Measurements from ENCODE around the gene PCDH17. TPM values are rescaled to one million over a fixed set of nuclear protein-coding genes. Genes with fewer than 3 reads are reported as not detected.

The PCDH17 gene
- total RNA-seq, 2 experiments from 2014 or later = not detected

DNA sequence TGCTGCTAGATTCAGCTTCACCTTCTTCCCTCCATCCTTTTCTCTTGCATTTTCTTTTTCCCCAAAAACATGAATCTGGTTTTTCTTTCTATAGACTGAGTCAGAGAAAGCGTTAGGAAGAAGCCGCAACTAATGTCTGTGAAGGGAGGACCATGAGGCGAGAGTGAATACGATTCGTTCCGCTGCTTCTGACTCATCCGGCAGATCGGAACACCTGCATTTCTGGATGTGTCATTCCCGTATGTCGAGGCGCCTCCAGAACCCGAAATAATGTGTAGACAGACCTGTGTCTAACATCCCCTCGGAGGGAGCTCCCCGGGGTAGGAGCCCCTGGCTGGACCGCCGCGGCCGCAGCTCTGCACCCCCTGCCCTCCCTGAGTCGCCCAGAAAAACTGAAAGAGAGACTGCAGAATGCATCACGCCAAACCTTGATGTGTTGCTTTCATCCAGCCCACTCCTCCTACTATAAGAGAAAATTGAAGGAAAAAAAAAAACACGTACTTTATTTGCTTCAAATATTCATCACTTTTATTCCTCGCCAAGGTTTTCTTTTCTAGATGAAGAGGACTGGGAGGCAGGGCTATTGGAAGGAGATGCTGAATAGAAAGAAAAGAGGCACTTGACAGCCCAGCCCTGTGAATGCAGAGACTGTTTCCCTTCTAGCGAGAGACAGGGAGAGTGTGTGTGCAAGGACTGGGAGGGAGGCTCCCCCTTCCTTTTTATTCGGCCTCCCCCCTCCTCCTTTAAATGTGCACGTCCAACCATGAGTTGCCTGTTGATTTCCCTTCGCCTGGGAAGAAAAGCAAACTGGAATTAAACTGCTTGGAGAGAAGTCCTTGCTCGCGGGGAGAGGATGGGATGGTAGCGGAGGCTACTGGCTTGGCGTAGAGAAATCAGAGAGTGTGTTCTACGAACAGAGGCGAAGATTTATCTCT is 616 bp upstream of the PCDH17 start:
- Mint-ChIP-seq H3K36me3 (peaks cover 2% of the 10 kb centered on the region), H3K9me3 (peaks cover 2% of the 10 kb centered on the region), H3K4me3 (peak overlapping the region; percentile 78), H3K27me3 (peaks cover 67% of the 10 kb centered on the region), H3K4me1 (peaks cover 18% of the 10 kb centered on the region), H3K27ac (peak overlapping the region; percentile 20)
- no peak for ATAC-seq (ENCODE audit: low read depth)
- DNase-seq = peak; percentile 22
- POLR2A ChIA-PET = no interaction called here

DNA sequence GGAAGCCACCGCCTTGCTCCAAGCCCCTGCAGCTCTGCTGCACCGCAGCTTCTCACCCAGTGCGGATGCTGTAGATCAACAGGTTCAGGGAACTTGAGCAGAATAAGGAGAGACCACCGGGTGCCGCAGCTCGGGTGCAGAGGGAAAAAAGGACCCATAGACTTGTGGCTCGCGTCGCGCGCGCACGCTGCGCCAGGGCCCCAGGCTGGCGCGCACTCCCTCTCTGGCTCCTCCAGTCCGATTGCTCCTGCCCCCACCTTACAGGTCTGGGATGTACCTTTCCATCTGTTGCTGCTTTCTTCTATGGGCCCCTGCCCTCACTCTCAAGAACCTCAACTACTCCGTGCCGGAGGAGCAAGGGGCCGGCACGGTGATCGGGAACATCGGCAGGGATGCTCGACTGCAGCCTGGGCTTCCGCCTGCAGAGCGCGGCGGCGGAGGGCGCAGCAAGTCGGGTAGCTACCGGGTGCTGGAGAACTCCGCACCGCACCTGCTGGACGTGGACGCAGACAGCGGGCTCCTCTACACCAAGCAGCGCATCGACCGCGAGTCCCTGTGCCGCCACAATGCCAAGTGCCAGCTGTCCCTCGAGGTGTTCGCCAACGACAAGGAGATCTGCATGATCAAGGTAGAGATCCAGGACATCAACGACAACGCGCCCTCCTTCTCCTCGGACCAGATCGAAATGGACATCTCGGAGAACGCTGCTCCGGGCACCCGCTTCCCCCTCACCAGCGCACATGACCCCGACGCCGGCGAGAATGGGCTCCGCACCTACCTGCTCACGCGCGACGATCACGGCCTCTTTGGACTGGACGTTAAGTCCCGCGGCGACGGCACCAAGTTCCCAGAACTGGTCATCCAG is 964 bp downstream of the PCDH17 start:
- peak; percentile 26 for DNase-seq
- Mint-ChIP-seq H3K4me3 (peak overlapping the region; percentile 78), H3K27ac (peak overlapping the region; percentile 77), H3K36me3 (peaks cover 2% of the 10 kb centered on the region), H3K27me3 (peaks cover 66% of the 10 kb centered on the region), H3K4me1 (peaks cover 18% of the 10 kb centered on the region), H3K9me3 (peaks cover 2% of the 10 kb centered on the region)
- POLR2A ChIA-PET = no interaction called here
- ATAC-seq (ENCODE audit: low read depth) = no peak

DNA sequence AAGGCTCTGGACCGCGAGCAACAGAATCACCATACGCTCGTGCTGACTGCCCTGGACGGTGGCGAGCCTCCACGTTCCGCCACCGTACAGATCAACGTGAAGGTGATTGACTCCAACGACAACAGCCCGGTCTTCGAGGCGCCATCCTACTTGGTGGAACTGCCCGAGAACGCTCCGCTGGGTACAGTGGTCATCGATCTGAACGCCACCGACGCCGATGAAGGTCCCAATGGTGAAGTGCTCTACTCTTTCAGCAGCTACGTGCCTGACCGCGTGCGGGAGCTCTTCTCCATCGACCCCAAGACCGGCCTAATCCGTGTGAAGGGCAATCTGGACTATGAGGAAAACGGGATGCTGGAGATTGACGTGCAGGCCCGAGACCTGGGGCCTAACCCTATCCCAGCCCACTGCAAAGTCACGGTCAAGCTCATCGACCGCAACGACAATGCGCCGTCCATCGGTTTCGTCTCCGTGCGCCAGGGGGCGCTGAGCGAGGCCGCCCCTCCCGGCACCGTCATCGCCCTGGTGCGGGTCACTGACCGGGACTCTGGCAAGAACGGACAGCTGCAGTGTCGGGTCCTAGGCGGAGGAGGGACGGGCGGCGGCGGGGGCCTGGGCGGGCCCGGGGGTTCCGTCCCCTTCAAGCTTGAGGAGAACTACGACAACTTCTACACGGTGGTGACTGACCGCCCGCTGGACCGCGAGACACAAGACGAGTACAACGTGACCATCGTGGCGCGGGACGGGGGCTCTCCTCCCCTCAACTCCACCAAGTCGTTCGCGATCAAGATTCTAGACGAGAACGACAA is 1.8 kb downstream of the PCDH17 start:
- peak overlapping the region; percentile 45 for H3K27ac Mint-ChIP-seq
- ATAC-seq (ENCODE audit: low read depth) = no peak
- peaks cover 2% of the 10 kb centered on the region for H3K36me3 Mint-ChIP-seq
- peak; percentile 33 for DNase-seq
- POLR2A ChIA-PET = no interaction called here
- H3K27me3 Mint-ChIP-seq = peaks cover 60% of the 10 kb centered on the region
- peaks cover 2% of the 10 kb centered on the region for H3K9me3 Mint-ChIP-seq
- H3K4me1 Mint-ChIP-seq = peaks cover 18% of the 10 kb centered on the region
- H3K4me3 Mint-ChIP-seq = no peak overlapping the region

DNA sequence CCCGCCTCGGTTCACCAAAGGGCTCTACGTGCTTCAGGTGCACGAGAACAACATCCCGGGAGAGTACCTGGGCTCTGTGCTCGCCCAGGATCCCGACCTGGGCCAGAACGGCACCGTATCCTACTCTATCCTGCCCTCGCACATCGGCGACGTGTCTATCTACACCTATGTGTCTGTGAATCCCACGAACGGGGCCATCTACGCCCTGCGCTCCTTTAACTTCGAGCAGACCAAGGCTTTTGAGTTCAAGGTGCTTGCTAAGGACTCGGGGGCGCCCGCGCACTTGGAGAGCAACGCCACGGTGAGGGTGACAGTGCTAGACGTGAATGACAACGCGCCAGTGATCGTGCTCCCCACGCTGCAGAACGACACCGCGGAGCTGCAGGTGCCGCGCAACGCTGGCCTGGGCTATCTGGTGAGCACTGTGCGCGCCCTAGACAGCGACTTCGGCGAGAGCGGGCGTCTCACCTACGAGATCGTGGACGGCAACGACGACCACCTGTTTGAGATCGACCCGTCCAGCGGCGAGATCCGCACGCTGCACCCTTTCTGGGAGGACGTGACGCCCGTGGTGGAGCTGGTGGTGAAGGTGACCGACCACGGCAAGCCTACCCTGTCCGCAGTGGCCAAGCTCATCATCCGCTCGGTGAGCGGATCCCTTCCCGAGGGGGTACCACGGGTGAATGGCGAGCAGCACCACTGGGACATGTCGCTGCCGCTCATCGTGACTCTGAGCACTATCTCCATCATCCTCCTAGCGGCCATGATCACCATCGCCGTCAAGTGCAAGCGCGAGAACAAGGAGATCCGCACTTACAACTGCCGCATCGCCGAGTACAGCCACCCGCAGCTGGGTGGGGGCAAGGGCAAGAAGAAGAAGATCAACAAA is 2.6 kb downstream of the PCDH17 start:
- peaks cover 18% of the 10 kb centered on the region for H3K4me1 Mint-ChIP-seq

DNA sequence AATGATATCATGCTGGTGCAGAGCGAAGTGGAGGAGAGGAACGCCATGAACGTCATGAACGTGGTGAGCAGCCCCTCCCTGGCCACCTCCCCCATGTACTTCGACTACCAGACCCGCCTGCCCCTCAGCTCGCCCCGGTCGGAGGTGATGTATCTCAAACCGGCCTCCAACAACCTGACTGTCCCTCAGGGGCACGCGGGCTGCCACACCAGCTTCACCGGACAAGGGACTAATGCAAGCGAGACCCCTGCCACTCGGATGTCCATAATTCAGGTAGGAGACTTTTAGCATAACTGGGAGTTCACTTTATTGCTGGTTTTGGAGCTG is 3.3 kb downstream of the PCDH17 start:
- no peak overlapping the region for H3K27ac Mint-ChIP-seq
- no peak for DNase-seq
- H3K4me1 Mint-ChIP-seq = peaks cover 18% of the 10 kb centered on the region
- H3K27me3 Mint-ChIP-seq = peaks cover 45% of the 10 kb centered on the region
- POLR2A ChIA-PET = no interaction called here
- no peak for ATAC-seq (ENCODE audit: low read depth)
- peaks cover 2% of the 10 kb centered on the region for H3K9me3 Mint-ChIP-seq
- no peak overlapping the region for H3K4me3 Mint-ChIP-seq
- peaks cover 2% of the 10 kb centered on the region for H3K36me3 Mint-ChIP-seq

More for the DNA sequence above, 2.6 kb downstream of the PCDH17 start:
- peaks cover 2% of the 10 kb centered on the region for H3K36me3 Mint-ChIP-seq
- peaks cover 2% of the 10 kb centered on the region for H3K9me3 Mint-ChIP-seq
- peak overlapping the region; percentile 45 for H3K27ac Mint-ChIP-seq
- ATAC-seq (ENCODE audit: low read depth) (no peak), DNase-seq (peak; percentile 31)
- peaks cover 51% of the 10 kb centered on the region for H3K27me3 Mint-ChIP-seq
- POLR2A ChIA-PET = no interaction called here
- no peak overlapping the region for H3K4me3 Mint-ChIP-seq

DNA sequence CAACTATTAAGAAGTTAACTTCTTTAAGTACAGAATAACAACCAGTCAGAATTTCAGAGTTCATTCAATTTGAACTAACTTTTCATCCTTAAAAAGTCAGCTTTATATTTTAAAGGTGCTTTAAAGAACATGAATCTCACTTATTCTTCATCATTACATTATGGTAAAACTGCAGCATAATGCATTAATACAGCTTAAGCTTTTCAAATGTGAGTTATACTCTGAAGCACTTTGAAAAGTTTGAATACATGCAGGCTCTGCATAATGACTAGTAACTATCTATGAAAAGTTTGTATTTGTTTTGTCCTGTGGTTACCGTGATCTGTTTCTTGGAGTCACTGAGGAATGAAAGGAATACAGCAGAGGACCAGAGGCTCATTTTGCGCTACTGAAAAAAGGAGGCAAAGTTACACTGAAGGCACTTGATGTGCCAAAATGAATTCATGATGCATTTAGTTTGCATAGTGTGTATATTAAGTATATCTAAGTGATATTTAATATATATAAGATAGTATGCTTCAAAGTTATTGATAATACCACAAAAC is 4.1 kb downstream of the PCDH17 start:
- ATAC-seq (ENCODE audit: low read depth) (no peak), DNase-seq (no peak)
- no peak overlapping the region for H3K27ac Mint-ChIP-seq
- peaks cover 2% of the 10 kb centered on the region for H3K9me3 Mint-ChIP-seq
- H3K27me3 Mint-ChIP-seq = peaks cover 38% of the 10 kb centered on the region
- peaks cover 2% of the 10 kb centered on the region for H3K36me3 Mint-ChIP-seq
- peaks cover 13% of the 10 kb centered on the region for H3K4me1 Mint-ChIP-seq
- no peak overlapping the region for H3K4me3 Mint-ChIP-seq
- POLR2A ChIA-PET = no interaction called here

DNA sequence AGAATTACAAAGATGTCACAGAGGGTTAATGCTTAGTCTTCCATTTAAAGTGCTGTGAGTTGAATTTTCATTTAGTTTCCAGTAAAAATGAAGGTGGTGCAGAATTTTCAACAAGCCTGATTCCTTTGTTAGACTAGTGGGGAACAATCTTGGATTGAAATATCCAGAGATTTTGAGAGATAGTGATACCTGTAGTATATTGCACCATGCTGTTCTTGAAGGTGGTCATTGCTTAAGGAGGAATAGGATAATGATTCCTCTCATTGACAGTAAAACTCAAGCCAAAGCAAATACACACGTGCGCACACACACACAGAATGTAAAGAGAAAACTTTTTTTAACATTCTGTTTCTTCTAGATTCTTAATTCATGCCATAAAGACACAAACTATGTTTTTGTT is 5.3 kb downstream of the PCDH17 start:
- Mint-ChIP-seq H3K4me3 (no peak overlapping the region), H3K36me3 (peaks cover 2% of the 10 kb centered on the region), H3K4me1 (peaks cover 8% of the 10 kb centered on the region), H3K9me3 (peaks cover 2% of the 10 kb centered on the region), H3K27ac (no peak overlapping the region), H3K27me3 (peaks cover 26% of the 10 kb centered on the region)
- POLR2A ChIA-PET = no interaction called here
- ATAC-seq (ENCODE audit: low read depth) (no peak), DNase-seq (no peak)

DNA sequence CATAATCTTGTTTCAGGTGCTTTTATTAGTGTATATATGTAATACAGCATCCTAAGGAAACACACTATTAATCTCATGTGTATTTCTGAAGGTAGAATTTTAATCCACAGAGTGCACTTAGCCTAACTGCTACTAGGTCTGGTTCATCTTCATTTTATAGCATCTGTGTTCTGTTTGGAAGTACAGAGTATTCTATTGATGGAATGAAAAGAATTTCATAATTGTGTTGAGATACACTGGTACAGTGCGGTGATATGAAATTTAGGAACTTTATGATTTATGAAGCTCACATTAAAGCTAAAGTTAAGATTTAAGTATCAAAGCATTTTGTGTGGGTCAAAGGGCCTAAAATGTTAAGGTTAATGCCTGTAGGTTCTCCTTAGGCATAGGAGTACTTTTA is 6.0 kb downstream of the PCDH17 start:
- peaks cover 7% of the 10 kb centered on the region for H3K4me1 Mint-ChIP-seq
- DNase-seq (no peak), ATAC-seq (ENCODE audit: low read depth) (no peak)
- peaks cover 2% of the 10 kb centered on the region for H3K36me3 Mint-ChIP-seq
- POLR2A ChIA-PET = no interaction called here
- no peak overlapping the region for H3K27ac Mint-ChIP-seq
- peaks cover 2% of the 10 kb centered on the region for H3K9me3 Mint-ChIP-seq
- no peak overlapping the region for H3K4me3 Mint-ChIP-seq
- H3K27me3 Mint-ChIP-seq = peaks cover 19% of the 10 kb centered on the region

DNA sequence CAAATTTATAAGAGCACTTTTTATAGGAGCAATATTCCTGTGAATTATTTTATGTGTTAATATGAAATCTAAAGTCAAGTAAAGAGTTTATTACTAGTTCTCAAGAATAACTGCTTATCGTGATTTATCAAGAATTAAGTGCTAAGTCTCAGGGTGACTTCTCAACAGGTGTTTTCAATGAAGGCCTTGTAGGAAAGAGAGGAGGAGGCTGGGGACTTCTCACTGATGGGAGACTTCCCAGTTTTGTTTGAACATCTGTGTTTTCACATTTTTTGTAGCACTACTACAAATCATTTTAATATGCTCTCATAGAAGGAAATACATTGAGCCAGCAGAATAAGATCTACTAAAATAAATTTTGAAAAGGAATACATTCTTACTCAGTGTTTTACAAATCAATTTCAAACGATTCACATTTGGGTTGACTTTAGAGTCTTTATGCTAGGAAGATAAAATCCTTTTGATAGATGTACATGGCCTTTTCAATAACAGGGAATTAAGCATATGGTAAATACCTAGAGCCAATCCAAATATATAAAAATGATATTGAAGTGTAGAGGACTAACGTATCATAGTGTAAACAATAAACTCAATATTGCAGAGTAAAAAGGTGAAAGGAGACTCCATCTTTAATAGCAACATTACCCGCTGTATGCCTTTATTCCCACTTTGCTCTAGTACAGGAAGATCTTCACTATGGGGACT is 6.8 kb downstream of the PCDH17 start:
- DNase-seq (no peak), ATAC-seq (ENCODE audit: low read depth) (no peak)
- Mint-ChIP-seq H3K4me3 (no peak overlapping the region), H3K27me3 (peaks cover 12% of the 10 kb centered on the region), H3K4me1 (peaks cover 5% of the 10 kb centered on the region), H3K27ac (no peak overlapping the region), H3K36me3 (no peaks in the 10 kb centered on the region), H3K9me3 (no peaks in the 10 kb centered on the region)
- POLR2A ChIA-PET = no interaction called here

DNA sequence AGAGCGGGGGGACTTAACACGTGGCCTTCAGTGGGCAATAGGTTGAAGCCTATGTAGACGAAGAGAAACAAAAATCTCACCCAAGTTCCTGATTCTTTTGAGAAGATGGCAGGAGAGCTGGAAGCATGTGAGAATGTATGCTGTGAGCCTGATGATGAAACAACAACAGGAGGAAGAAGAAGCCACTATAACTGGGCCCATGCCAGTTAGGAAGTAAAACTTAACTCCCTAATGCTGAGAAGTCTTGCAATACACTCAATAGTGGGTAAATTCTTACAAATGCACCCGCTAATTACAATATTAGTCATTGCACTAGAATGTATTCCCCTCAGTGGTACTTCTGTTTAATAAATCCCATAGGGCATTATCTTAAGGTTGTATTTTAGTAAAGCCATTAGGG is 9.1 kb downstream of the PCDH17 start:
- no peak for ATAC-seq (ENCODE audit: low read depth)
- no peaks in the 10 kb centered on the region for H3K27me3 Mint-ChIP-seq
- no peak for DNase-seq
- no peaks in the 10 kb centered on the region for H3K9me3 Mint-ChIP-seq
- no peak overlapping the region for H3K27ac Mint-ChIP-seq
- no peak overlapping the region for H3K4me3 Mint-ChIP-seq
- H3K36me3 Mint-ChIP-seq = no peaks in the 10 kb centered on the region
- H3K4me1 Mint-ChIP-seq = no peaks in the 10 kb centered on the region
- POLR2A ChIA-PET = no interaction called here

DNA sequence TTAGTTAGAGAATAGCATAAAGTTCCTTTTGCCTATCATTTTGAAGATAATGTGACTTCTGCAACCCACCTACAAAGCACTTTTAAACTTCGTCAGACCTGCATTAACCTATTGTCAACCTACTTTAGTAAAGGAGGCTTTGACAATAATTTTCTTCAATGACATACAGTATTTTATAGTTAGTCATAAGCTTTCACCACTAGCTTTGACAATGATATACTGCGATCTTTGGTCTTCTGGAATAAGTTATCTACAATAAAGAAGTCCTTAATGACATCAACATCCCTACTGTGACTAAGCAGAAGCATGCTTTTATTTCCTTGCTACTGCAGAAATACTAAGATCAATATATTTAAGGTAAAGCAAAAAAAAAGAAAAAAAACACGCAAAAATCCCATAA is 9.5 kb downstream of the PCDH17 start:
- POLR2A ChIA-PET = no interaction called here
- no peak for ATAC-seq (ENCODE audit: low read depth)

DNA sequence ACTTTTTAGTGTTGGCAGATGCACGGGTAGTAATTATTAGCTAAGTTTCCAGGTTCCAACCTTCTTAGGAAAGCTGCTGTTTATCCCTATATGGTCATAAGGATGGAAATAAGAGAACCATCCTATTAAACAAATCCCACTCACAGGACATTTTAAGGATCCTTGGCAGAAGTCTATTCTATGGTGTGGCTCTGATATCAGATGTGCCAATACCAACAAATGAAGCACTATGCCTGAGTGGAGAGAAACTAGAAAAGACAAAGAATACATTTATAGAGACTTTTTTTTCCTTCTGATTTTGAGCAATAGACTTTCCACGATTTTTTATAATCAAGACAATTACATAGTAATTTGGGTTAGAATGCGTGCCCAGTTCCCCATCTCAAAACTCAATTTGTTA is 12.6 kb downstream of the PCDH17 start:
- POLR2A ChIA-PET = no interaction called here
- Mint-ChIP-seq H3K27me3 (no peaks in the 10 kb centered on the region), H3K9me3 (no peaks in the 10 kb centered on the region), H3K4me3 (no peak overlapping the region), H3K36me3 (no peaks in the 10 kb centered on the region), H3K27ac (no peak overlapping the region), H3K4me1 (no peaks in the 10 kb centered on the region)
- no peak for ATAC-seq (ENCODE audit: low read depth)
- DNase-seq = no peak

More for the DNA sequence above, 9.5 kb downstream of the PCDH17 start:
- Mint-ChIP-seq H3K9me3 (no peaks in the 10 kb centered on the region), H3K4me3 (no peak overlapping the region), H3K4me1 (no peaks in the 10 kb centered on the region), H3K27me3 (no peaks in the 10 kb centered on the region), H3K27ac (no peak overlapping the region), H3K36me3 (no peaks in the 10 kb centered on the region)
- no peak for DNase-seq

Measured in activated naive CD8-positive, alpha-beta T cell treated with anti-CD3 and anti-CD28 coated beads, Interleukin-2, amount 10 ng/mL, durations not matched to agents 7 days and 5 days (primary cell).